Skeletal muscle tissue (tissue), 4 donors: ENCODE data around the gene DENND4C. TPM values are rescaled to one million over a fixed set of nuclear protein-coding genes. Genes with fewer than 3 reads are reported as not detected.

Experiments
- H3K27ac ChIP-seq: one replicate; pipeline ENCODE4 v1.7.0; 2013; ENCODE audit warnings: mild to moderate bottlenecking, low read depth, low read length, inconsistent platforms
- H3K27me3 ChIP-seq, 3 donors: one replicate each; pipeline ENCODE4 v1.7.0; 2013; ENCODE audit warnings: low read length in 3 of 3; ENCODE audit not compliant: control insufficient read depth in 3 of 3, insufficient read depth in 3 of 3
- H3K36me3 ChIP-seq, 3 donors: one replicate each; pipeline ENCODE4 v1.7.0; 2013; ENCODE audit warnings: low read length in 3 of 3; ENCODE audit not compliant: control insufficient read depth in 3 of 3, insufficient read depth in 3 of 3
- H3K4me1 ChIP-seq, 3 donors: one replicate each; pipeline ENCODE4 v1.7.0; 2013; ENCODE audit warnings: low read length in 3 of 3, mild to moderate bottlenecking in 3 of 3; ENCODE audit not compliant: control insufficient read depth in 3 of 3, insufficient read depth in 3 of 3
- H3K4me3 ChIP-seq, 3 donors: one replicate each; pipeline ENCODE4 v1.7.0; 2013; ENCODE audit warnings: low read length in 3 of 3
- H3K9ac ChIP-seq, 3 donors: one replicate each; pipeline ENCODE4 v1.7.0; 2013; ENCODE audit warnings: low read length in 3 of 3, mild to moderate bottlenecking in 3 of 3, moderate library complexity in 2 of 3, low read depth in 1 of 3
- H3K9me3 ChIP-seq, 3 donors: one replicate each; pipeline ENCODE4 v1.7.0; 2013; ENCODE audit warnings: low read length in 3 of 3; ENCODE audit not compliant: control insufficient read depth in 3 of 3
- total RNA-seq: library from RNA; depleted of rRNA; stranded (reverse); fragments of >200 nt; gene quantifications from one replicate; pipeline ENCODE4 v1.2.3, GENCODE V29; 2014
- donor health status: Osteomylitis.

The DENND4C gene
- total RNA-seq, 1 donor from 2014 or later = 74.6 TPM

DNA sequence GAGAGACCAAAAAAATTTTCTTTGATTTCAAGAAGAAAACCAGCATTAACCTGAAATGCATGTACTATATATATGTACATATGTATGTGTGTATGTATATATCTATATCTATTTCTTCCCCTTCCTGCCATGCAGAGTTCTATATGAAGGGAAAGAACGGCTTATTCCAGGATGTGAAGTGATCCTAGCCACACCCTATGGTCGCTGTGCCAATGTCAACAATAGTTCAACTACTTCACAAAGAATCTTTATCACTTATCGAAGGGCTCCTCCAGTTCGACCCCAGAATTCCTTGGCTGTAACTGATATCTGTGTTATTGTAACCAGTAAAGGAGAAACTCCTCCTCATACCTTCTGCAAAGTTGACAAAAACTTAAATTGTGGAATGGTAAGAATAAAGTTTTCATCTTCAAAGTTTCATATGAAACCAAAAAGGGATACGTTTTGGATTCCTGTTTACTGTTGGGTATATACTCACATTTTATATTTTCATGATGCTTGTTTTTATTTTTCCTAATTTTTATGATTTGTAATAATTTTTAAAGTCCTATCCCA, 56.2 kb downstream of the DENND4C start:
- Histone ChIP-seq H3K4me3 (no peak overlapping the region), H3K4me1 (no peaks in the 10 kb centered on the region), H3K9ac (no peak overlapping the region), H3K9me3 (no peaks in the 10 kb centered on the region), H3K36me3 (peaks cover 0 to 6% (median 2%) of the 10 kb centered on the region in 3 donors), H3K27me3 (no peaks in the 10 kb centered on the region), H3K27ac (no peak overlapping the region)

DNA sequence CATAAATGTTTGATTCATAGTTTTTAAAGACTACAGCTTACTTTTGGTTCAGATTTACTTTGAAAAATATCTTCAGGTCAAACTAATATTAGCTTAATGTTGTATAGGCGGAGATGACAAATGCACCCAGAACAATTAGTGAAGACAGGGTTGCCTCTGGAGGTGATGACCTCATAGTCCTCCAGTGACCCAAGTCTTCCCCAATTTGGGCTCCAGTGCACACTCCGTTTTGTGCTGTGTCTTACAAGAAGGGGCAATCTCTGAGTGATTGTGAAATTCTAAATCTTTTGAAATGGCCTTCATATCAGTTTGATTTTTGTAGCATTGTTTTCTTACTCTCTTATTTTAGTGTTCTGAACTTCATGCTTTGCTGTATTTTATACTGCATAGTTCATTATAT, 57.6 kb downstream of the DENND4C start:
- H3K27ac ChIP-seq = no peak overlapping the region
- H3K27me3 ChIP-seq = no peaks in the 10 kb centered on the region
- H3K4me1 ChIP-seq = no peaks in the 10 kb centered on the region
- no peak overlapping the region for H3K4me3 ChIP-seq
- H3K9me3 ChIP-seq = no peaks in the 10 kb centered on the region
- H3K9ac ChIP-seq = no peak overlapping the region
- peaks cover 0 to 6% (median 2%) of the 10 kb centered on the region in 3 donors for H3K36me3 ChIP-seq

DNA sequence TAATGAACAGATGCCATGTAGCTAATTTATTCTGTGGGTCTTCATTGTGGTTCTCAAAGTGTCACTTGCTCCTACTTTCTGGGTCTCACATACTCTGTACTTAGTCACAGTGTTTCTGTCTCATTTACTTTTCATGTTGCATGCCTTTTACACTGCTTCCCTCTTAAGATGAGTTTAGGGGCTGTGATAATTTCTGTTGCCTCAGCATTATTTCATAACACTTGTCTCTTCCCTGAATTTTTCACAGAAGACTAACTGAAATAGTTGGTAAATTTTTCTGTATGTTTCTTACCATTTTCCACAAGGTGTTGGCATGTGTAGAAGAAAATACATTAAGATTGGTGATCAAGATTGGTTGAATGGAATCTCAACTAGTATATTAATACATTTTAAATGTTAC, 59.6 kb downstream of the DENND4C start:
- Histone ChIP-seq H3K4me3 (no peak overlapping the region), H3K27me3 (no peaks in the 10 kb centered on the region), H3K4me1 (peaks cover 0 to 3% (median 0%) of the 10 kb centered on the region in 3 donors), H3K27ac (no peak overlapping the region), H3K9me3 (no peaks in the 10 kb centered on the region), H3K36me3 (peaks cover 0 to 6% (median 3%) of the 10 kb centered on the region in 3 donors), H3K9ac (no peak overlapping the region)

DNA sequence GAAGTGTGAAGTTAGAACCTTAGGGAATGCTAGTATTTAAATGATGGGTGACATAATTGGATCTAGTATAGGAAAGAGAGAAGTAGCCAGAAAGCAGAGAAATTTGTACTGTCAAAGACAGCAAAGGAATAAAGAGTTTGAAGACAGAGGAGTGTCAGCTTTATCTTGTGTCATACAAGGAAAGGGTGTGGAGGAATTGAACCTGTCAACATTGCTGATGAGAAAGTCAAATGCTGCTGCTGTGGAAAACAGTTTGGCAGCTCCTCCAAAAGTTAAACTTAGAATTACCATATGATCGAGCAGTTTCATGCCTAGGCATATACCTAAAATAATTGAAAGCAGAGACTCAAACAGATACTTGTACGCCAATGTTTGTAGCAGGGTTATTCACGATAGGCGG, 63.7 kb downstream of the DENND4C start:
- H3K27me3 ChIP-seq = no peaks in the 10 kb centered on the region
- H3K9ac ChIP-seq = no peak overlapping the region
- H3K4me3 ChIP-seq = no peak overlapping the region
- H3K36me3 ChIP-seq = peaks cover 2 to 17% (median 14%) of the 10 kb centered on the region in 3 donors
- H3K9me3 ChIP-seq = no peaks in the 10 kb centered on the region
- peaks cover 0 to 3% (median 0%) of the 10 kb centered on the region in 3 donors for H3K4me1 ChIP-seq
- H3K27ac ChIP-seq = peak overlapping the region; percentile 48

DNA sequence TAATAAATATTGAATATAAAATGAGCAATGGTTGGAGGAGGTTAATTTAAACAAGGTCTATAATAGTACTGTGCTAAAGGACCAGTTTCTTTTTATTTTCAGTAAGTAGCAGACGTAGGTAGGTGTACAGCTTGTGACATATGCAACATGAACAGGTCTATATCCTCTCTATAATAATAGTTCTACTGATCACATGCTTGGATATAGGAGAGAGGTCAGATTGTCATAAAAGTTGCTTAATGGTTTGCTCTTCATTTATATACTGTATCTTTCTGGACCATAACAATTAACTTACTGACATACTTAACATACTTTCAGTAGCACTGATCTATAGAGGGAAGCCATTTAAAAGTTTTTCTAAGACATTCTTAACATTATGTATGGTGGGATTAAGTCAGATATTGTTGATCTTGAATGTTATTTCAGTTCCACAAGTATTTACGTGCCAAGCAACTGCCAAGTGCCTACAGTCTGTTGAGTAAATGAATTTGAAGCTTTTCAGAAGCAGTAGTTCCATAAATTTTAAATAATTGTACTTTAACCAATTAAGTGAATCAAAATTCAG, 68.0 kb downstream of the DENND4C start:
- Histone ChIP-seq H3K36me3 (peaks cover 7 to 36% (median 33%) of the 10 kb centered on the region in 3 donors), H3K4me3 (no peak overlapping the region), H3K27ac (no peak overlapping the region), H3K9me3 (no peaks in the 10 kb centered on the region), H3K9ac (no peak overlapping the region), H3K27me3 (no peaks in the 10 kb centered on the region), H3K4me1 (peaks cover 0 to 3% (median 0%) of the 10 kb centered on the region in 3 donors)

DNA sequence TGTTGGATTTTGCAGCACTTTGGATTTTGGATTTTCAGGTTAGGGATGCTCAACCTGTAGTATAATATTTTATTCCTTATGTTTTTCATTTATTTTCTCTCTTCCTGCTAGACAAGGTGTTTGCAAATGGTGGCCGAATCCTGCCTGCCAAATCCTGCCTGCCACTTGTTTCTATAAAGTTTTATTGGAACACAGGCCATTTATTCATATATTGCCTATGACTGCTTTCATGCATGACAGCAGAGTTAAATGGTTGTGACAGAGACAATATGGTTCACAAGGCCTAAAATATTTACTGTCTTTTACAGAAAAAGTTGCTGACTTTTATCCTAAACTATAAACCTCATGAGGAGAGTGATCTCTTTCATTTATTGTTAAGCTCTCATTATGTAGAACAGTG, 72.7 kb downstream of the DENND4C start:
- Histone ChIP-seq H3K27me3 (no peaks in the 10 kb centered on the region), H3K9ac (no peak overlapping the region), H3K4me1 (no peaks in the 10 kb centered on the region), H3K4me3 (no peak overlapping the region), H3K27ac (no peak overlapping the region), H3K36me3 (peaks cover 5 to 29% (median 26%) of the 10 kb centered on the region in 3 donors), H3K9me3 (no peaks in the 10 kb centered on the region)

DNA sequence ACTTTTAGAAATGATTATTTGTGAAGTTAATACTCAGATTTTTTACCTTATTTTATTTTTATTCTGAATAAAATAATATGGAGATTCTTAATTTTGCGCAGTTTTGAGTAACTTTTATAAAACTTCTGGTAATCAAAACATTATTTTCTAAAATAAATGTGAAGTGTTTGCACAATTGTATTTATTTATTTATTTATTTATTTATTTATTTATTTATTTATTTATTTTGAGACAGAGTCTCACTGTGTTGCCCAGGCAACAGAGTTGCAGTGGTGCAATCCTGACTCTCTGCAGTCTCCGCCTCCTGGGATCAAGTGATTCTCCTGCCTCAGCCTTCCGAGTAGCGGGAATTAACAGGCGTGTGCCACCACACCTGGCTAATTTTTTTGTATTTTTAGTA, 76.1 kb downstream of the DENND4C start:
- Histone ChIP-seq H3K9me3 (no peaks in the 10 kb centered on the region), H3K36me3 (peaks cover 0 to 13% (median 6%) of the 10 kb centered on the region in 3 donors), H3K27me3 (no peaks in the 10 kb centered on the region), H3K9ac (no peak overlapping the region), H3K27ac (no peak overlapping the region), H3K4me1 (no peaks in the 10 kb centered on the region), H3K4me3 (no peak overlapping the region)

DNA sequence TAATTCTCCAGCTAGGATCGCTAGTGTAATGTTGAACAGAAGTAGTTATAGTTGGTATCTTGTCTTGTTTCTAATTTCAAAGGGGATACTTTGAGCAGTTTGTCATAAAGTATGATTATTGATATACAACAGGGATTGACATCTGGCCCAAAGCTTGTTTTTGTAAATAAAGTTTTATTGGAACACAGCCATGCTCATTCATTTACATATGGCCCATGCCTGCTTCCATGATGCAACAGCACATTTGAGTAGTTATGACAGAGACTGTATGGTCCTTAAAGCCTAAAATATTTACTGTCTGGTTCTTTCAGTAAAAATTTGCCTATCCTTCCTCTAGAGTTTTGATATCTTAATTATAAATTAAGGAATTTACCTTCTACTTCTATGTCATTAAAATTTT, 79.8 kb downstream of the DENND4C start:
- H3K36me3 ChIP-seq = no peaks in the 10 kb centered on the region
- H3K4me1 ChIP-seq = no peaks in the 10 kb centered on the region
- no peaks in the 10 kb centered on the region for H3K9me3 ChIP-seq
- H3K27ac ChIP-seq = no peak overlapping the region
- H3K27me3 ChIP-seq = no peaks in the 10 kb centered on the region
- no peak overlapping the region for H3K4me3 ChIP-seq
- H3K9ac ChIP-seq = no peak overlapping the region

DNA sequence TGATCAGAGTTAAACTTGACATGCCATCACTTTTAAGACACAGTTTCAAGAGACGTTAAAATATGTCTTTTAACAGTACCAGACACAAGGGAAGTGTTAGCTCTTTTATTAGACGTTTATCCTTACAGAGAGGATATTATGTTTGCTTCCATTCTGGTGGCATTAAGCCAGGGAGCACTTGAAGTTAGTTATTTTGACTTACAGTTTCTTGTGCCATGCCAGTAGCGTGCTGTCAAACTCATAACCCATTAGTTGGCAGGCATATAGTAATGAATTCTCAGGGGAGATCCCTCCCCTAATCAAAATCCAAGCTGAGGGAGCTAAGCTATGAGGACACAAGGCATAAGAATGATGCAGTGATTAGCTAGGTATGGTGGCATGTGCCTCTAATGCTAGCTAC, 83.1 kb downstream of the DENND4C start:
- H3K4me3 ChIP-seq = no peak overlapping the region
- peaks cover 0 to 14% (median 6%) of the 10 kb centered on the region in 3 donors for H3K36me3 ChIP-seq
- no peaks in the 10 kb centered on the region for H3K27me3 ChIP-seq
- H3K9me3 ChIP-seq = no peaks in the 10 kb centered on the region
- no peaks in the 10 kb centered on the region for H3K4me1 ChIP-seq
- no peak overlapping the region for H3K27ac ChIP-seq
- no peak overlapping the region for H3K9ac ChIP-seq

DNA sequence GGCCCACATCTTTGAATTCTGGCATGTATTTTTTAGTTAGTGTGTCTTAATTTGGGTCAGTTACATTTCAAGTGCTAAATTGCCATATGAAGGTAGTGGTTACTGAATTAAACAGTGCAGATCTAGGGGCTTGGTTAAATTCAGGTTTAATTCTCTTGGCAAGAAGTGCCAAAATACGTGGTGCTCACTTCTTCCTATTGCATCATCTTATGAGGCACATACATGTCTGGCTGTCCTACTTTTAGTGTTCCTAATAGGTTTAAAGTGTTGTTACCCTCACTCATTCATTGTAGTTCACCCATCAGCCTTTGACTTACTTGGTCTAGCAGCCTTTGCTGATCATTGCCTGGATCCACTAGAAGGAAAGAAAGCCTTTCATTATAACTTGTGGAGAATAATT, 90.0 kb downstream of the DENND4C start:
- H3K4me3 ChIP-seq = no peak overlapping the region
- no peaks in the 10 kb centered on the region for H3K4me1 ChIP-seq
- no peaks in the 10 kb centered on the region for H3K27me3 ChIP-seq
- no peaks in the 10 kb centered on the region for H3K9me3 ChIP-seq
- H3K9ac ChIP-seq = no peak overlapping the region
- H3K27ac ChIP-seq = no peak overlapping the region
- H3K36me3 ChIP-seq = peaks cover 2 to 24% (median 6%) of the 10 kb centered on the region in 3 donors
